ENCODE results near the gene CDH4. TPM values are rescaled to one million over a fixed set of nuclear protein-coding genes. Genes with fewer than 3 reads are reported as not detected.

Gene CDH4
- total and polyA plus RNA-seq, 2 donors (not counting 1 experiment from before 2014, with no cell fraction given) = not detected

DNA sequence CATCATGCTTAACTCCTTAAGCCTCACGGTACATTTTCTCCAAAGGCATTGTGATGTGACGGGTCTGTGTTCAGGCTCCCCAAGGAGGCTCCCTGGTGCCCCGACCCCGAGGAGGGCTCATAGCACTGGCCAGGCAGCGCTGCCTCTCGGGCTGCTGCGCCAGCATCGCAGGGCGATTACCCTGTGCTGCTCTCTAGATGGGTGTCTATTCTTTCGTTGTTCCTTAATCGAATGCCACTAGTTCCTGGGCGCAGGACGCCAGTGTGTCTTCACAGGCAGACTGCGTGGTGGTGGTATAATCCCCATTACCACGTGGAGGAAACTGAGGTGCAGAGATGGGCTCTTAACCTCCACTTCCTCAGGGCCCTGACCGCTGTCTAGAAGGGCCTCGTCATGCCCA, 267.4 kb downstream of the CDH4 start:
- no peak overlapping the region for H3K27ac Mint-ChIP-seq
- Histone ChIP-seq H3K79me2 (ENCODE audit: control insufficient read depth, insufficient read depth, low read length) (no peaks in the 10 kb centered on the region), H4K20me1 (ENCODE audit: control insufficient read depth, insufficient read depth, low read length, poor library complexity, severe bottlenecking) (no peaks in the 10 kb centered on the region), H3K4me2 (replicated peaks; ENCODE audit: low read depth, low read length, poor library complexity, severe bottlenecking) (no peak overlapping the region), H3K9ac (ENCODE audit: low read length) (no peak overlapping the region), H3K27ac (ENCODE audit: low read length in 2 of 2) (no peak overlapping the region), H3K36me3 (replicated peaks in 1 of 2; ENCODE audit: control extremely low read depth in 1 of 2, control insufficient read depth in 1 of 2, extremely low read depth in 1 of 2, insufficient read depth in 2 of 2, low read length in 1 of 2) (no peaks in the 10 kb centered on the region), H3K9me3 (ENCODE audit: control extremely low read depth in 1 of 3, control insufficient read depth in 2 of 3, insufficient read depth in 1 of 3, low read length in 2 of 3) (peaks cover 0 to 46% (median 0%) of the 10 kb centered on the region in 3 donors), H2AFZ (ENCODE audit: insufficient read depth, low read depth, low read length, poor library complexity, severe bottlenecking) (no peak overlapping the region), H3K4me3 (ENCODE audit: control extremely low read depth in 1 of 5, extremely low read depth in 1 of 5, insufficient read depth in 1 of 5, low read depth in 2 of 5, low read length in 4 of 5) (no peak overlapping the region), H3K4me1 (ENCODE audit: control insufficient read depth in 2 of 2, insufficient read depth in 2 of 2, low read length in 2 of 2) (no peaks in the 10 kb centered on the region), H3K27me3 (replicated peaks in 1 of 4; ENCODE audit: control extremely low read depth in 1 of 4, control insufficient read depth in 3 of 4, insufficient read depth in 4 of 4, low read length in 3 of 4) (no peaks in the 10 kb centered on the region)
- H3K27me3 Mint-ChIP-seq = no peaks in the 10 kb centered on the region
- no peaks in the 10 kb centered on the region for H3K4me1 Mint-ChIP-seq
- ATAC-seq (ENCODE audit: low read depth) = no peak
- DNase-seq = no peak
- no peak overlapping the region for H3K4me3 Mint-ChIP-seq
- intact Hi-C loops (cut with micrococcal nuclease) = no loop called here
- no peak for TF ChIP-seq EZH2 (IDR thresholded peaks at IDR 0.05; ENCODE audit: borderline replicate concordance, insufficient read depth, low read depth, low read length, poor library complexity, severe bottlenecking)
- TF ChIP-seq, protein P1, sequence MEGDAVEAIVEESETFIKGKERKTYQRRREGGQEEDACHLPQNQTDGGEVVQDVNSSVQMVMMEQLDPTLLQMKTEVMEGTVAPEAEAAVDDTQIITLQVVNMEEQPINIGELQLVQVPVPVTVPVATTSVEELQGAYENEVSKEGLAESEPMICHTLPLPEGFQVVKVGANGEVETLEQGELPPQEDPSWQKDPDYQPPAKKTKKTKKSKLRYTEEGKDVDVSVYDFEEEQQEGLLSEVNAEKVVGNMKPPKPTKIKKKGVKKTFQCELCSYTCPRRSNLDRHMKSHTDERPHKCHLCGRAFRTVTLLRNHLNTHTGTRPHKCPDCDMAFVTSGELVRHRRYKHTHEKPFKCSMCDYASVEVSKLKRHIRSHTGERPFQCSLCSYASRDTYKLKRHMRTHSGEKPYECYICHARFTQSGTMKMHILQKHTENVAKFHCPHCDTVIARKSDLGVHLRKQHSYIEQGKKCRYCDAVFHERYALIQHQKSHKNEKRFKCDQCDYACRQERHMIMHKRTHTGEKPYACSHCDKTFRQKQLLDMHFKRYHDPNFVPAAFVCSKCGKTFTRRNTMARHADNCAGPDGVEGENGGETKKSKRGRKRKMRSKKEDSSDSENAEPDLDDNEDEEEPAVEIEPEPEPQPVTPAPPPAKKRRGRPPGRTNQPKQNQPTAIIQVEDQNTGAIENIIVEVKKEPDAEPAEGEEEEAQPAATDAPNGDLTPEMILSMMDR (IDR thresholded peaks at IDR 0.05) = no peak
- whole genome bisulfite sequencing (ENCODE audit: insufficient coverage) = 91% methylated on average over 17 of the region's 17 CpGs
- H3K9me3 Mint-ChIP-seq (ENCODE audit: insufficient read depth) = peaks cover 8% of the 10 kb centered on the region
- CTCF ChIA-PET = no interaction called here
- POLR2A ChIA-PET = no interaction called here

DNA sequence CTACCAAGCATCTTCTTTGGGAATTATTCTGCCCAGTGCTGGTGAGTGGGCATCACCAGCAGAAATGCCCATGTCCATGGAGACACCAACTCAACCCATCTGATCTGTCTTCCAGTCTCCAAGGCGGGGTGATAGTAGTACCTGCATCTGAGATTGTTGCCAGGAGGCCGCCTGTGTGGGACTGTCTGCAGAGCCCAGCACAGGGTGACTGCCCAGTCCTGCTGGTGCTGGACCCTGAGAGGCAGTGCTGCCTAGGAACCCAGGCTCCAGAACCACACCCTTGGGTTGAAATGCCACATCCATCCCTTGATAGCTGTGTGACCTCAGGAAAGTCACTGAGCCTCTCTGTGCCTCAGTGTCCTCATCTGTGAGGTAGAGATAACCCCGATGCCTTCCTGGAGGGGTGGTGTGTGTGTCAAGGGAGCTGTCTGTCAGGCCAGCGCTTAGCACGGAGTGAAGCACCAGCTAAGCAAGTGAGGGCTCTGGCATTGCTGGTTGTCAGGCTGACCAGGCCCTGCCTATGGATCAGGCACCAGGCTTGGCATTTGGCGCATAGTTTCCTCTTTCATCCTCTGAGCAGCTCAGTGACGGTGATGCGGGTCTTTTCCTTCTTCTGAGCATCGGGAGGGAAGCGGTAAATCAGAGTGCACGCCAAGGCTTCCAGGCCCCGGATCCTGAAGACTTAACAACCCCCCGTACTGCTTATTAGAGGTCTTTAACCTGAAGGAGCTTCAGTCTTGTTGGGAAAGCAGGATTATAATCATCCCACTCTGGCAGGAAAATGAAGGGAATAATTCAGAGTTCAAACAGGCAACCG, 268.2 kb downstream of the CDH4 start:
- H3K9me3 ChIP-seq (ENCODE audit: control extremely low read depth in 1 of 3, control insufficient read depth in 2 of 3, insufficient read depth in 1 of 3, low read length in 2 of 3) = peaks cover 0 to 48% (median 0%) of the 10 kb centered on the region in 3 donors

More for the DNA sequence above, 268.2 kb downstream of the CDH4 start:
- ChIA-PET CTCF (no interaction called here), POLR2A (no interaction called here)
- Mint-ChIP-seq H3K4me3 (no peak overlapping the region), H3K27me3 (no peaks in the 10 kb centered on the region), H3K4me1 (no peaks in the 10 kb centered on the region), H3K9me3 (ENCODE audit: insufficient read depth) (peaks cover 8% of the 10 kb centered on the region), H3K27ac (no peak overlapping the region)
- H3K27ac ChIP-seq (ENCODE audit: low read length in 2 of 2) = no peak overlapping the region
- H3K4me3 ChIP-seq (ENCODE audit: control extremely low read depth in 1 of 5, extremely low read depth in 1 of 5, insufficient read depth in 1 of 5, low read depth in 2 of 5, low read length in 4 of 5) = no peak overlapping the region
- intact Hi-C loops (cut with micrococcal nuclease) = no loop called here
- DNase-seq (no peak), ATAC-seq (ENCODE audit: low read depth) (no peak)
- no peaks in the 10 kb centered on the region for H3K27me3 ChIP-seq (replicated peaks in 1 of 4; ENCODE audit: control extremely low read depth in 1 of 4, control insufficient read depth in 3 of 4, insufficient read depth in 4 of 4, low read length in 3 of 4)
- H3K4me2 ChIP-seq (replicated peaks; ENCODE audit: low read depth, low read length, poor library complexity, severe bottlenecking) = no peak overlapping the region
- H2AFZ ChIP-seq (ENCODE audit: insufficient read depth, low read depth, low read length, poor library complexity, severe bottlenecking) = no peak overlapping the region
- no peaks in the 10 kb centered on the region for H4K20me1 ChIP-seq (ENCODE audit: control insufficient read depth, insufficient read depth, low read length, poor library complexity, severe bottlenecking)
- H3K79me2 ChIP-seq (ENCODE audit: control insufficient read depth, insufficient read depth, low read length) = no peaks in the 10 kb centered on the region
- no peaks in the 10 kb centered on the region for H3K4me1 ChIP-seq (ENCODE audit: control insufficient read depth in 2 of 2, insufficient read depth in 2 of 2, low read length in 2 of 2)
- H3K9ac ChIP-seq (ENCODE audit: low read length) = no peak overlapping the region
- WGBS (ENCODE audit: insufficient coverage) = 98% methylated on average over 9 of the region's 14 CpGs
- no peaks in the 10 kb centered on the region for H3K36me3 ChIP-seq (replicated peaks in 1 of 2; ENCODE audit: control extremely low read depth in 1 of 2, control insufficient read depth in 1 of 2, extremely low read depth in 1 of 2, insufficient read depth in 2 of 2, low read length in 1 of 2)
- TF ChIP-seq, protein P1 (IDR thresholded peaks at IDR 0.05) = no peak

Measured in B cell (primary cell).